CD4-positive, alpha-beta T cell treated with Interleukin-21 for 1 hour (primary cell): ENCODE data around the gene DDX25.

Experiments used
- DNase-seq: peaks from one replicate; pipeline ENCODE4 v3.0.0-alpha.2; 2020

The DDX25 gene

GRCh38 chr11:125939081-125939521, 34.8 kb downstream of the DDX25 start:
- DNase-seq = no peak

GRCh38 chr11:125940145-125940544, 35.8 kb downstream of the DDX25 start:
- DNase-seq = no peak

- DNase-seq = no peak
Measured at GRCh38 chr11:125941267-125941618, 36.9 kb downstream of the DDX25 start.

- DNase-seq = peak; percentile 27
Measured at GRCh38 chr11:125941619-125942611, 37.6 kb downstream of the DDX25 start.

- no peak for DNase-seq
Measured at GRCh38 chr11:125942771-125943428, 38.6 kb downstream of the DDX25 start.

GRCh38 chr11:125943661-125944349, 39.5 kb downstream of the DDX25 start:
- DNase-seq = no peak

- DNase-seq = no peak
Measured at GRCh38 chr11:125944350-125945010, 40.2 kb downstream of the DDX25 start.

- DNase-seq = no peak
Measured at GRCh38 chr11:125945011-125945796, 40.9 kb downstream of the DDX25 start.

GRCh38 chr11:125945797-125946520, 41.7 kb downstream of the DDX25 start, which contains the start of gene VSIG10L2:
Gene VSIG10L2, plus strand, starts transcription at chr11:125946044. Its CDS starts 12 bp downstream, at chr11:125946056.
- no peak for DNase-seq

- DNase-seq = no peak
Measured at GRCh38 chr11:125946712-125947418, 42.6 kb downstream of the DDX25 start.

- no peak for DNase-seq
Measured at GRCh38 chr11:125947419-125948277, 43.3 kb downstream of the DDX25 start.

- DNase-seq = no peak
Measured at GRCh38 chr11:125948278-125949051, 44.2 kb downstream of the DDX25 start.

- no peak for DNase-seq
Measured at GRCh38 chr11:125949271-125950177, 45.2 kb downstream of the DDX25 start.

- no peak for DNase-seq
Measured at GRCh38 chr11:125950178-125950490, 45.8 kb downstream of the DDX25 start.

- no peak for DNase-seq
Measured at GRCh38 chr11:125950696-125951651, 46.7 kb downstream of the DDX25 start.

GRCh38 chr11:125951731-125952130, 47.4 kb downstream of the DDX25 start:
- DNase-seq = no peak

- no peak for DNase-seq
Measured at GRCh38 chr11:125952559-125952958, 48.3 kb downstream of the DDX25 start.
